ENCODE measurements around the gene SESN1. TPM values are rescaled to one million over a fixed set of nuclear protein-coding genes. Genes with fewer than 3 reads are reported as not detected.

SESN1 gene
- total RNA-seq, 1 experiment from 2014 or later = 30.2 TPM

DNA sequence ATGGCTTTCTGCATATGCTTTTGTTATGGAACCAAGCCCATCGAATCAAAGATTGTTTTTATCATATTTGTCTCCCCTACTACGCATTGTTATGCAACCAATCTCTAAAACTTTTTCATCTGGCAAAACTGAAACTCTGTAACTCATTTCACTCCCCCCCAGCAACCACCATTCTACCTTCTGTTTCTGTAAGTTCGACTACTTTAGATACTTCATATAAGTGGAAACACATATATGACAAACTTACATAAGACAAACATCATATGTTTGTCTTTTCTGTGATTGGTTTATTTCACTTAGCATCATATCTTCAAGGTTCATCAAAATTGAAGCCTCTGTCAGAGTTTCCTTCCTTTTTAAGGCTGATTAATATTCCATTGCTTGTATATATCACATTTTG lies 35.4 kb upstream of the SESN1 start:
- H3K4me3 Mint-ChIP-seq = no peak overlapping the region
- no peaks in the 10 kb centered on the region for H3K36me3 Mint-ChIP-seq
- ATAC-seq = no peak
- TF ChIP-seq CREB1 (CRISPR knock-in tag; IDR thresholded peaks at IDR 0.05) = no peak
- TF ChIP-seq JUN (CRISPR knock-in tag; IDR thresholded peaks at IDR 0.05) = no peak
- TF ChIP-seq ZNF416 (CRISPR knock-in tag; IDR thresholded peaks at IDR 0.05) = no peak
- TF ChIP-seq, protein P1, sequence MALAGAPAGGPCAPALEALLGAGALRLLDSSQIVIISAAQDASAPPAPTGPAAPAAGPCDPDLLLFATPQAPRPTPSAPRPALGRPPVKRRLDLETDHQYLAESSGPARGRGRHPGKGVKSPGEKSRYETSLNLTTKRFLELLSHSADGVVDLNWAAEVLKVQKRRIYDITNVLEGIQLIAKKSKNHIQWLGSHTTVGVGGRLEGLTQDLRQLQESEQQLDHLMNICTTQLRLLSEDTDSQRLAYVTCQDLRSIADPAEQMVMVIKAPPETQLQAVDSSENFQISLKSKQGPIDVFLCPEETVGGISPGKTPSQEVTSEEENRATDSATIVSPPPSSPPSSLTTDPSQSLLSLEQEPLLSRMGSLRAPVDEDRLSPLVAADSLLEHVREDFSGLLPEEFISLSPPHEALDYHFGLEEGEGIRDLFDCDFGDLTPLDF (CRISPR knock-in tag; IDR thresholded peaks at IDR 0.05) = no peak
- no peak for TF ChIP-seq GTF2I (CRISPR knock-in tag; conservative IDR thresholded peaks at IDR 0.05)
- TF ChIP-seq SOX15 (CRISPR knock-in tag; IDR thresholded peaks at IDR 0.05) = no peak
- no peak for TF ChIP-seq ZBTB21 (CRISPR knock-in tag; IDR thresholded peaks at IDR 0.05; ENCODE audit: borderline replicate concordance)
- TF ChIP-seq NR3C1 (CRISPR knock-in tag; conservative IDR thresholded peaks at IDR 0.05; ENCODE audit: low read depth) = no peak
- TF ChIP-seq, protein P2, sequence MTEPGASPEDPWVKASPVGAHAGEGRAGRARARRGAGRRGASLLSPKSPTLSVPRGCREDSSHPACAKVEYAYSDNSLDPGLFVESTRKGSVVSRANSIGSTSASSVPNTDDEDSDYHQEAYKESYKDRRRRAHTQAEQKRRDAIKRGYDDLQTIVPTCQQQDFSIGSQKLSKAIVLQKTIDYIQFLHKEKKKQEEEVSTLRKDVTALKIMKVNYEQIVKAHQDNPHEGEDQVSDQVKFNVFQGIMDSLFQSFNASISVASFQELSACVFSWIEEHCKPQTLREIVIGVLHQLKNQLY (CRISPR knock-in tag; IDR thresholded peaks at IDR 0.05) = no peak
- TF ChIP-seq, protein P3, sequence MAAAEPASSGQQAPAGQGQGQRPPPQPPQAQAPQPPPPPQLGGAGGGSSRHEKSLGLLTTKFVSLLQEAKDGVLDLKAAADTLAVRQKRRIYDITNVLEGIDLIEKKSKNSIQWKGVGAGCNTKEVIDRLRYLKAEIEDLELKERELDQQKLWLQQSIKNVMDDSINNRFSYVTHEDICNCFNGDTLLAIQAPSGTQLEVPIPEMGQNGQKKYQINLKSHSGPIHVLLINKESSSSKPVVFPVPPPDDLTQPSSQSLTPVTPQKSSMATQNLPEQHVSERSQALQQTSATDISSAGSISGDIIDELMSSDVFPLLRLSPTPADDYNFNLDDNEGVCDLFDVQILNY (CRISPR knock-in tag; IDR thresholded peaks at IDR 0.05) = no peak
- no peak for TF ChIP-seq ELF4 (CRISPR knock-in tag; IDR thresholded peaks at IDR 0.05; ENCODE audit: low read depth)
- TF ChIP-seq, protein P4, sequence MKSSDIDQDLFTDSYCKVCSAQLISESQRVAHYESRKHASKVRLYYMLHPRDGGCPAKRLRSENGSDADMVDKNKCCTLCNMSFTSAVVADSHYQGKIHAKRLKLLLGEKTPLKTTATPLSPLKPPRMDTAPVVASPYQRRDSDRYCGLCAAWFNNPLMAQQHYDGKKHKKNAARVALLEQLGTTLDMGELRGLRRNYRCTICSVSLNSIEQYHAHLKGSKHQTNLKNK (CRISPR knock-in tag; IDR thresholded peaks at IDR 0.05) = no peak
- TF ChIP-seq, protein P5, sequence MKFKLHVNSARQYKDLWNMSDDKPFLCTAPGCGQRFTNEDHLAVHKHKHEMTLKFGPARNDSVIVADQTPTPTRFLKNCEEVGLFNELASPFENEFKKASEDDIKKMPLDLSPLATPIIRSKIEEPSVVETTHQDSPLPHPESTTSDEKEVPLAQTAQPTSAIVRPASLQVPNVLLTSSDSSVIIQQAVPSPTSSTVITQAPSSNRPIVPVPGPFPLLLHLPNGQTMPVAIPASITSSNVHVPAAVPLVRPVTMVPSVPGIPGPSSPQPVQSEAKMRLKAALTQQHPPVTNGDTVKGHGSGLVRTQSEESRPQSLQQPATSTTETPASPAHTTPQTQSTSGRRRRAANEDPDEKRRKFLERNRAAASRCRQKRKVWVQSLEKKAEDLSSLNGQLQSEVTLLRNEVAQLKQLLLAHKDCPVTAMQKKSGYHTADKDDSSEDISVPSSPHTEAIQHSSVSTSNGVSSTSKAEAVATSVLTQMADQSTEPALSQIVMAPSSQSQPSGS (CRISPR knock-in tag; IDR thresholded peaks at IDR 0.05; ENCODE audit: borderline replicate concordance, low read depth) = no peak
- TF ChIP-seq, protein P6, sequence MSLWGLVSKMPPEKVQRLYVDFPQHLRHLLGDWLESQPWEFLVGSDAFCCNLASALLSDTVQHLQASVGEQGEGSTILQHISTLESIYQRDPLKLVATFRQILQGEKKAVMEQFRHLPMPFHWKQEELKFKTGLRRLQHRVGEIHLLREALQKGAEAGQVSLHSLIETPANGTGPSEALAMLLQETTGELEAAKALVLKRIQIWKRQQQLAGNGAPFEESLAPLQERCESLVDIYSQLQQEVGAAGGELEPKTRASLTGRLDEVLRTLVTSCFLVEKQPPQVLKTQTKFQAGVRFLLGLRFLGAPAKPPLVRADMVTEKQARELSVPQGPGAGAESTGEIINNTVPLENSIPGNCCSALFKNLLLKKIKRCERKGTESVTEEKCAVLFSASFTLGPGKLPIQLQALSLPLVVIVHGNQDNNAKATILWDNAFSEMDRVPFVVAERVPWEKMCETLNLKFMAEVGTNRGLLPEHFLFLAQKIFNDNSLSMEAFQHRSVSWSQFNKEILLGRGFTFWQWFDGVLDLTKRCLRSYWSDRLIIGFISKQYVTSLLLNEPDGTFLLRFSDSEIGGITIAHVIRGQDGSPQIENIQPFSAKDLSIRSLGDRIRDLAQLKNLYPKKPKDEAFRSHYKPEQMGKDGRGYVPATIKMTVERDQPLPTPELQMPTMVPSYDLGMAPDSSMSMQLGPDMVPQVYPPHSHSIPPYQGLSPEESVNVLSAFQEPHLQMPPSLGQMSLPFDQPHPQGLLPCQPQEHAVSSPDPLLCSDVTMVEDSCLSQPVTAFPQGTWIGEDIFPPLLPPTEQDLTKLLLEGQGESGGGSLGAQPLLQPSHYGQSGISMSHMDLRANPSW (CRISPR knock-in tag; conservative IDR thresholded peaks at IDR 0.05; ENCODE audit: low read depth) = no peak
- no peak for TF ChIP-seq FOXJ3 (CRISPR knock-in tag; IDR thresholded peaks at IDR 0.05; ENCODE audit: borderline replicate concordance)
- TF ChIP-seq ZNF263 (CRISPR knock-in tag; IDR thresholded peaks at IDR 0.05; ENCODE audit: low read depth) = no peak
- TF ChIP-seq NFE2L1 (CRISPR knock-in tag; IDR thresholded peaks at IDR 0.05) = no peak
- ChIA-PET POLR2A (no interaction called here), CTCF (no interaction called here)
- peaks cover 6% of the 10 kb centered on the region; the same call in 1 of the 2 replicates for H3K9me3 Mint-ChIP-seq
- H3K27me3 Mint-ChIP-seq (ENCODE audit: low read depth) = no peaks in the 10 kb centered on the region
- no peaks in the 10 kb centered on the region for H3K4me1 Mint-ChIP-seq
- no peak overlapping the region for H3K27ac Mint-ChIP-seq
- DNase-seq (ENCODE audit: low spot score) = no peak

DNA sequence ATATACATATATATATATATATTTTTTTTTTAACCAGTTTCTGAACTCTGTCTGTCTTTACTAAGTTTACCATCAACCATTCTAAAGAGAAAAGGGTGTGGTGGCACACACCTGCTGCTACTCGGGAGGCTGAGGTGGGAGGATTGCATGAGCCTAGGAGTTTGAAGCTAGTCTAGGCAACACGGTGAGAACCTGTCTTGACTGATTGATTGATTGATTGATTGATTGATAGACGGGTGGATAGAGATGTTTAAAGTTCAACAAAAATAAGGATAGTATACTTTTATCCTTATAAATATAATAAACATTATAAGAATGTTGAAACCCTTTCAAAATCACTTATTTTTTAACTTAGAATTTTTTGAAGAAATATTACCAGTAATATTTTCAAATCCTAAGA lies 30.9 kb upstream of the SESN1 start:
- ATAC-seq (no peak), DNase-seq (ENCODE audit: low spot score) (no peak)
- Mint-ChIP-seq H3K36me3 (no peaks in the 10 kb centered on the region), H3K9me3 (no peaks in the 10 kb centered on the region), H3K27ac (no peak overlapping the region), H3K27me3 (ENCODE audit: low read depth) (no peaks in the 10 kb centered on the region), H3K4me1 (no peaks in the 10 kb centered on the region), H3K4me3 (no peak overlapping the region)
- POLR2A ChIA-PET = no interaction called here
- CTCF ChIA-PET = no interaction called here
- TF ChIP-seq, protein P5 (CRISPR knock-in tag; IDR thresholded peaks at IDR 0.05; ENCODE audit: borderline replicate concordance, low read depth) = no peak
- TF ChIP-seq SMAD4 (CRISPR knock-in tag; IDR thresholded peaks at IDR 0.05) (no peak), SOX15 (CRISPR knock-in tag; IDR thresholded peaks at IDR 0.05) (no peak), PRRX2 (CRISPR knock-in tag; IDR thresholded peaks at IDR 0.05) (no peak), OVOL2 (CRISPR knock-in tag; IDR thresholded peaks at IDR 0.05; ENCODE audit: borderline replicate concordance) (no peak)
- TF ChIP-seq, protein P1 (CRISPR knock-in tag; IDR thresholded peaks at IDR 0.05) = no peak
- TF ChIP-seq, protein P7, sequence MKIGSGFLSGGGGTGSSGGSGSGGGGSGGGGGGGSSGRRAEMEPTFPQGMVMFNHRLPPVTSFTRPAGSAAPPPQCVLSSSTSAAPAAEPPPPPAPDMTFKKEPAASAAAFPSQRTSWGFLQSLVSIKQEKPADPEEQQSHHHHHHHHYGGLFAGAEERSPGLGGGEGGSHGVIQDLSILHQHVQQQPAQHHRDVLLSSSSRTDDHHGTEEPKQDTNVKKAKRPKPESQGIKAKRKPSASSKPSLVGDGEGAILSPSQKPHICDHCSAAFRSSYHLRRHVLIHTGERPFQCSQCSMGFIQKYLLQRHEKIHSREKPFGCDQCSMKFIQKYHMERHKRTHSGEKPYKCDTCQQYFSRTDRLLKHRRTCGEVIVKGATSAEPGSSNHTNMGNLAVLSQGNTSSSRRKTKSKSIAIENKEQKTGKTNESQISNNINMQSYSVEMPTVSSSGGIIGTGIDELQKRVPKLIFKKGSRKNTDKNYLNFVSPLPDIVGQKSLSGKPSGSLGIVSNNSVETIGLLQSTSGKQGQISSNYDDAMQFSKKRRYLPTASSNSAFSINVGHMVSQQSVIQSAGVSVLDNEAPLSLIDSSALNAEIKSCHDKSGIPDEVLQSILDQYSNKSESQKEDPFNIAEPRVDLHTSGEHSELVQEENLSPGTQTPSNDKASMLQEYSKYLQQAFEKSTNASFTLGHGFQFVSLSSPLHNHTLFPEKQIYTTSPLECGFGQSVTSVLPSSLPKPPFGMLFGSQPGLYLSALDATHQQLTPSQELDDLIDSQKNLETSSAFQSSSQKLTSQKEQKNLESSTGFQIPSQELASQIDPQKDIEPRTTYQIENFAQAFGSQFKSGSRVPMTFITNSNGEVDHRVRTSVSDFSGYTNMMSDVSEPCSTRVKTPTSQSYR (CRISPR knock-in tag; IDR thresholded peaks at IDR 0.05) = no peak
